Measurements from ENCODE around the gene FAM50A.

- TF ChIP-seq CTCF (conservative IDR thresholded peaks at IDR 0.05; ENCODE audit: low read depth, low read length) (no peak), CEBPB (IDR thresholded peaks at IDR 0.05; ENCODE audit: low read depth, low read length) (no peak), POLR2A (IDR thresholded peaks at IDR 0.05; ENCODE audit: low read depth, low read length) (no peak), SMC3 (IDR thresholded peaks at IDR 0.05; ENCODE audit: low read depth, low read length) (no peak), RFX5 (IDR thresholded peaks at IDR 0.05; ENCODE audit: low read depth, low read length) (no peak), MAFK (IDR thresholded peaks at IDR 0.05; ENCODE audit: low read depth, low read length) (no peak), MXI1 (IDR thresholded peaks at IDR 0.05; ENCODE audit: borderline replicate concordance, low read depth, low read length) (no peak), MAZ (IDR thresholded peaks at IDR 0.05; ENCODE audit: borderline replicate concordance, low read depth, low read length) (no peak)
- TF ChIP-seq, protein P1, sequence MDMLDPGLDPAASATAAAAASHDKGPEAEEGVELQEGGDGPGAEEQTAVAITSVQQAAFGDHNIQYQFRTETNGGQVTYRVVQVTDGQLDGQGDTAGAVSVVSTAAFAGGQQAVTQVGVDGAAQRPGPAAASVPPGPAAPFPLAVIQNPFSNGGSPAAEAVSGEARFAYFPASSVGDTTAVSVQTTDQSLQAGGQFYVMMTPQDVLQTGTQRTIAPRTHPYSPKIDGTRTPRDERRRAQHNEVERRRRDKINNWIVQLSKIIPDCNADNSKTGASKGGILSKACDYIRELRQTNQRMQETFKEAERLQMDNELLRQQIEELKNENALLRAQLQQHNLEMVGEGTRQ (IDR thresholded peaks at IDR 0.05; ENCODE audit: low read depth, low read length) = no peak
These were observed 25.9 kb downstream of the FAM50A start for GRCh38 chrX:154469880-154470279.
